Measurements from ENCODE around the gene ABCC9. TPM values are rescaled to one million over a fixed set of nuclear protein-coding genes. Genes with fewer than 3 reads are reported as not detected.

Gene ABCC9
- total RNA-seq, 1 donor from 2014 or later = 0.17 TPM

DNA sequence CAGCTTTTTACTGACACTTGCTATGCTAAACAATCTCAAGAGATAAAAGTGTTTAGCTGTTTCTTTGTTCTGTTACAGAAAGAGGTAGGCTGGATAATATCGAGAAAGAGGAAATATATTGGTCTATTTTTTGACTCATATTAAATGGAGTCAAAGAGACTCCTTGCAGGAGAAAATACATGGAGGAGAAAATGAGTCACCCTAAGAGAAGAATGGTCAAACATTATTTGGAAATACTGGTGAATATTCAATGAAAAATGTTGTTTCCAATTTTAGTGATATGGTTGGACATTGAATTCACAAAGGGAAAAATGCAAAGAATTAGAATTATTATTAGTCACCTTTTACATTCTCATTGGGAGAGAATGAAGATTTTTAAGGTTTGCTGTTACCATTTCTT lies 169.9 kb downstream of the ABCC9 start:
- DNase-seq (ENCODE audit: low read depth) = no peak
- TF ChIP-seq, protein P1, sequence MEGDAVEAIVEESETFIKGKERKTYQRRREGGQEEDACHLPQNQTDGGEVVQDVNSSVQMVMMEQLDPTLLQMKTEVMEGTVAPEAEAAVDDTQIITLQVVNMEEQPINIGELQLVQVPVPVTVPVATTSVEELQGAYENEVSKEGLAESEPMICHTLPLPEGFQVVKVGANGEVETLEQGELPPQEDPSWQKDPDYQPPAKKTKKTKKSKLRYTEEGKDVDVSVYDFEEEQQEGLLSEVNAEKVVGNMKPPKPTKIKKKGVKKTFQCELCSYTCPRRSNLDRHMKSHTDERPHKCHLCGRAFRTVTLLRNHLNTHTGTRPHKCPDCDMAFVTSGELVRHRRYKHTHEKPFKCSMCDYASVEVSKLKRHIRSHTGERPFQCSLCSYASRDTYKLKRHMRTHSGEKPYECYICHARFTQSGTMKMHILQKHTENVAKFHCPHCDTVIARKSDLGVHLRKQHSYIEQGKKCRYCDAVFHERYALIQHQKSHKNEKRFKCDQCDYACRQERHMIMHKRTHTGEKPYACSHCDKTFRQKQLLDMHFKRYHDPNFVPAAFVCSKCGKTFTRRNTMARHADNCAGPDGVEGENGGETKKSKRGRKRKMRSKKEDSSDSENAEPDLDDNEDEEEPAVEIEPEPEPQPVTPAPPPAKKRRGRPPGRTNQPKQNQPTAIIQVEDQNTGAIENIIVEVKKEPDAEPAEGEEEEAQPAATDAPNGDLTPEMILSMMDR (IDR thresholded peaks at IDR 0.05; ENCODE audit: insufficient read depth, low read length, poor library complexity, severe bottlenecking) = no peak
- Histone ChIP-seq H3K36me3 (ENCODE audit: control insufficient read depth, insufficient read depth, low read length) (no peaks in the 10 kb centered on the region), H3K27me3 (ENCODE audit: control insufficient read depth, insufficient read depth, low read length) (peaks cover 11% of the 10 kb centered on the region), H3K4me3 (ENCODE audit: low read depth, low read length) (no peak overlapping the region)

DNA sequence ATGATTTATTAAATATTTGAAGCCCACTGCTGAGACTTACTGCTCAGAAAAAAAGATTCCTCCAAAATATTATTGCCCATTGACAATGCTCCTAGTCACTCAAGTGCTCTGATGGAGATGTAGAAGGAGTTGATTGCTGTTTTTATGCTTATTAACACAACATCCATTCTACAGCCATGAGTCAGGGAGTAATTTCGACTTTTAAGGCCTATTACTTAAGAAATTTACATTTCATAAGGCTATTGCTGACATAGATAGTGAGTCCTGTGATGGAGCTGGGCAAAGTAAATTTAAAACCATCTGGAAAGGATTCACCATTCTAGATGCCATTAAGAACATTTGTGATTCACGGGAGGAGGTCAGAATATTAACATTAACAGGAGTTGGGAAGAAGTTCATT lies 171.9 kb downstream of the ABCC9 start:
- no peak overlapping the region for H3K4me3 ChIP-seq (ENCODE audit: low read depth, low read length)
- TF ChIP-seq, protein P1 (IDR thresholded peaks at IDR 0.05; ENCODE audit: insufficient read depth, low read length, poor library complexity, severe bottlenecking) = no peak
- no peak for DNase-seq (ENCODE audit: low read depth)
- peaks cover 9% of the 10 kb centered on the region for H3K27me3 ChIP-seq (ENCODE audit: control insufficient read depth, insufficient read depth, low read length)
- H3K36me3 ChIP-seq (ENCODE audit: control insufficient read depth, insufficient read depth, low read length) = no peaks in the 10 kb centered on the region

DNA sequence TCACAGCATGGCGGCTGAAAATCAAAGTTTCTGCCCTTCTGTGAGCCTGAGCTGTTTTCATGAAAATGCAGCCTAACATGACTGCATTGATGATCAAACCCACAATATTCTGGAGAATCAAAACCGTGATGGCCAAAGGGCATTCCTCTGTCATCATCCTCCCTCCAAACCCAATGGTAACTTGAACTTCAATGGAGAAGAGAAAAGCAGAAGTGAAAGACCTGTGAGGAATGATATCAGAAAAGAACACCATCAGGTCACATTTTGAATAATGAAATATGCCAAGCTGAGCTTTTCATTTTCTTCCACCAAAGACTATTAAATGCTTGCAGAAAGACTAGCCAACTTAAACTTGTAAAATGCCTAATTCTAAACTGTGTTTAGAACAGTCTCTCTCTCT lies 174.8 kb downstream of the ABCC9 start:
- TF ChIP-seq, protein P1 (IDR thresholded peaks at IDR 0.05; ENCODE audit: insufficient read depth, low read length, poor library complexity, severe bottlenecking) = no peak

DNA sequence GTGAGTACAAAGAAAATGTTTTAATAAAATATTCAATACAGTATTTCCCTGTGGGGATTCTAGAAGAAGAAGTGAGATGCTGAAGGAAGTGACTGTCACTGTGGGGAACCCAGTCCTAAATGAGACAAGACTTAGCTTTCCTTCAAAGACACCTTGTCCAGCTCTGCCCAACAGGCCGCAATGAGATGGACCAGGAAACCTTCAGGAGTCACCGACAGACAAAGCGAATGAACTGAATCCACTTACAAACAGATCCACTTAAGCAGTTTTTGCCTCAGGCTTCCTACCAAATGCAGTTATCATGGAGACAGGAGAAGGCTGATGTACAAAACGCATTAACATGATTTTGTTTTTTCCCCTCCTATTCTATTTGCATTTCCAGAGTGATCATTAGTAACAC lies 176.3 kb downstream of the ABCC9 start:
- Histone ChIP-seq H3K36me3 (ENCODE audit: control insufficient read depth, insufficient read depth, low read length) (no peaks in the 10 kb centered on the region), H3K4me3 (ENCODE audit: low read depth, low read length) (no peak overlapping the region), H3K27me3 (ENCODE audit: control insufficient read depth, insufficient read depth, low read length) (no peaks in the 10 kb centered on the region)
- TF ChIP-seq, protein P1 (IDR thresholded peaks at IDR 0.05; ENCODE audit: insufficient read depth, low read length, poor library complexity, severe bottlenecking) = no peak
- no peak for DNase-seq (ENCODE audit: low read depth)

More for the DNA sequence above, 174.8 kb downstream of the ABCC9 start:
- Histone ChIP-seq H3K4me3 (ENCODE audit: low read depth, low read length) (no peak overlapping the region), H3K27me3 (ENCODE audit: control insufficient read depth, insufficient read depth, low read length) (no peaks in the 10 kb centered on the region), H3K36me3 (ENCODE audit: control insufficient read depth, insufficient read depth, low read length) (no peaks in the 10 kb centered on the region)
- no peak for DNase-seq (ENCODE audit: low read depth)

DNA sequence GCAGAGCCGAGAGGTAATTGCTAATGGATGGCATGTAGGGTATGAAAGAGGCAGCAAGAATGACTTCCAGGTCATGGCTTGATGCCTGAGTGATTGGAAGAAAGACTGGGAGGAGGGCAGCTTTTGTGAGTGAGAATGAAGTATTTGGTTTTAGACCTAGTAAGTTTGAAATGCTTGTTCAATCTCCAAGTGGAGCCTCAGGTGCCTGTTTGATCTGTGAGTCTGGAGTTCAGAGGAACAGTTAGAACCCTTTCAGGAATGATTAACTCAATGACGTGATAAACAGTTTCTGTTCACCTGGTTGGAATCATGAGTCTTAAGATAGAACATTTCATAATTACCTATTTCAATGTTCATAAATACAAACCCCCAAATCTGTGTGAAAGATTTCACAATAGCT lies 177.2 kb downstream of the ABCC9 start:
- Histone ChIP-seq H3K27me3 (ENCODE audit: control insufficient read depth, insufficient read depth, low read length) (no peaks in the 10 kb centered on the region), H3K4me3 (ENCODE audit: low read depth, low read length) (no peak overlapping the region), H3K36me3 (ENCODE audit: control insufficient read depth, insufficient read depth, low read length) (no peaks in the 10 kb centered on the region)
- TF ChIP-seq, protein P1 (IDR thresholded peaks at IDR 0.05; ENCODE audit: insufficient read depth, low read length, poor library complexity, severe bottlenecking) = no peak
- DNase-seq (ENCODE audit: low read depth) = no peak

DNA sequence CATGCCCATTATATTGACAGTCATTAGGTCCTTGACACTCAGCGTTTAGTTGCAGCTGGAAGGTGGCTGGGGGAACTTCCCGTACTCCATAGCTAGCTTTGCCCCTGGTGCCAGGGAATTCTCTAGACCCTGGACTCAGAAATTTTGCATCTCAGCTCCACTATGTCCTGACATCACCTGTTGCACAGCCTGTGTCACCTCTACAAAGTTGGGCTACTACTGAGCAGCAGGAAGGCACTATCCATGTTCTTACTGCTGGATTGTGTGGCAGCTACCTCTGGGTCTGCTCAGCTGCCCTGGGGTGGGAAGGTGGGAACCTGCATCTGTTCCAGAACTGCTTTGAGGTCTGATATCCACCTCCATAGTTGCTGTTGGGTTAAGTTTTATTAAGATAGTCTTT lies 177.7 kb downstream of the ABCC9 start:
- no peak overlapping the region for H3K4me3 ChIP-seq (ENCODE audit: low read depth, low read length)
- no peaks in the 10 kb centered on the region for H3K27me3 ChIP-seq (ENCODE audit: control insufficient read depth, insufficient read depth, low read length)
- TF ChIP-seq, protein P1 (IDR thresholded peaks at IDR 0.05; ENCODE audit: insufficient read depth, low read length, poor library complexity, severe bottlenecking) = no peak
- no peaks in the 10 kb centered on the region for H3K36me3 ChIP-seq (ENCODE audit: control insufficient read depth, insufficient read depth, low read length)
- DNase-seq (ENCODE audit: low read depth) = no peak

Measured in kidney epithelial cell (primary cell).